Smooth muscle cell (in vitro differentiated cells): ENCODE measurements around the gene CYTH1. TPM values are rescaled to one million over a fixed set of nuclear protein-coding genes. Genes with fewer than 3 reads are reported as not detected.

Source experiments
- DNase-seq: peaks from one replicate; lab custom pipeline; 2025; ENCODE audit not compliant: unreplicated experiment; lab: John Stamatoyannopoulos, UW
- H2AFZ ChIP-seq: fragments of 200-600 bp; sonication (generic); 2 replicates; pipeline ENCODE4 v1.6.0; 2016; ENCODE audit warnings: antibody characterized with exemption, low read depth, mild to moderate bottlenecking
- H3F3A ChIP-seq: fragments of 200-600 bp; sonication (generic); 2 replicates; pipeline ENCODE4 v1.6.0; 2017; ENCODE audit warnings: antibody characterized with exemption, low read depth
- H3K27ac ChIP-seq: fragments of 200-600 bp; sonication (generic); 2 replicates; pipeline ENCODE4 v1.5.1; 2016; ENCODE audit warnings: low read depth, mild to moderate bottlenecking
- H3K27me3 ChIP-seq: fragments of 200-600 bp; sonication (generic); 2 replicates; pipeline ENCODE4 v1.6.1; 2016; ENCODE audit warnings: low read depth, mild to moderate bottlenecking
- H3K36me3 ChIP-seq: fragments of 200-600 bp; sonication (generic); 2 replicates; pipeline ENCODE4 v1.5.1; 2016; ENCODE audit warnings: low read depth
- H3K4me1 ChIP-seq: fragments of 200-600 bp; sonication (generic); 2 replicates; pipeline ENCODE4 v1.5.1; 2016; ENCODE audit warnings: low read depth
- H3K4me2 ChIP-seq: fragments of 200-600 bp; sonication (generic); 2 replicates; pipeline ENCODE4 v1.6.0; 2016; ENCODE audit warnings: mild to moderate bottlenecking
- H3K4me3 ChIP-seq: fragments of 200-600 bp; sonication (generic); 2 replicates; pipeline ENCODE4 v1.5.1; 2016; ENCODE audit warnings: mild to moderate bottlenecking
- H3K79me2 ChIP-seq: fragments of 200-600 bp; sonication (generic); 2 replicates; pipeline ENCODE4 v1.6.0; 2016; ENCODE audit warnings: low read depth, mild to moderate bottlenecking
- H3K9ac ChIP-seq: fragments of 200-600 bp; sonication (generic); 2 replicates; pipeline ENCODE4 v1.6.0; 2016; ENCODE audit warnings: low read depth
- H3K9me3 ChIP-seq: fragments of 200-600 bp; sonication (generic); replicated peaks from 2 replicates; pipeline ENCODE4 v1.5.1; 2016; ENCODE audit warnings: low read depth
- H4K20me1 ChIP-seq: fragments of 200-600 bp; sonication (generic); 2 replicates; pipeline ENCODE4 v1.6.0; 2016; ENCODE audit warnings: low read depth
- WGBS: methylation state at CpG from one replicate; pipeline ENCODE4 v1.1.7; 2016; ENCODE audit warnings: low lambda C conversion rate; 5-methylcytosine and 5-hydroxymethylcytosine counted together
- polyA plus RNA-seq: library from polyadenylated mRNA; unstranded; fragments of >200 nt; fragmentation: Nextera tagmentation; extraction: Ambion mirVana; gene quantifications from 2 replicates; pipeline ENCODE4 v1.2.1, GENCODE V29; 2016
- total RNA-seq: library from RNA; depleted of rRNA; stranded (reverse); fragments of >200 nt; gene quantifications from 2 replicates; pipeline ENCODE4 v1.2.3, GENCODE V29; 2014
- TF ChIP-seq, protein P1 (sequence below): fragments of 200-600 bp; sonication (generic); IDR thresholded peaks from 2 replicates; pipeline ENCODE4 v1.5.1; 2017; ENCODE audit warnings: borderline replicate concordance, mild to moderate bottlenecking, antibody characterized with exemption; ENCODE audit not compliant: insufficient read depth, poor library complexity, severe bottlenecking

Gene CYTH1
- total and polyA plus RNA-seq, 2 experiments from 2014 or later = 14.1 to 19.3 TPM

GRCh38 chr17:78826836-78827509 is 44.9 kb upstream of the CYTH1 start:
- TF ChIP-seq, protein P1, sequence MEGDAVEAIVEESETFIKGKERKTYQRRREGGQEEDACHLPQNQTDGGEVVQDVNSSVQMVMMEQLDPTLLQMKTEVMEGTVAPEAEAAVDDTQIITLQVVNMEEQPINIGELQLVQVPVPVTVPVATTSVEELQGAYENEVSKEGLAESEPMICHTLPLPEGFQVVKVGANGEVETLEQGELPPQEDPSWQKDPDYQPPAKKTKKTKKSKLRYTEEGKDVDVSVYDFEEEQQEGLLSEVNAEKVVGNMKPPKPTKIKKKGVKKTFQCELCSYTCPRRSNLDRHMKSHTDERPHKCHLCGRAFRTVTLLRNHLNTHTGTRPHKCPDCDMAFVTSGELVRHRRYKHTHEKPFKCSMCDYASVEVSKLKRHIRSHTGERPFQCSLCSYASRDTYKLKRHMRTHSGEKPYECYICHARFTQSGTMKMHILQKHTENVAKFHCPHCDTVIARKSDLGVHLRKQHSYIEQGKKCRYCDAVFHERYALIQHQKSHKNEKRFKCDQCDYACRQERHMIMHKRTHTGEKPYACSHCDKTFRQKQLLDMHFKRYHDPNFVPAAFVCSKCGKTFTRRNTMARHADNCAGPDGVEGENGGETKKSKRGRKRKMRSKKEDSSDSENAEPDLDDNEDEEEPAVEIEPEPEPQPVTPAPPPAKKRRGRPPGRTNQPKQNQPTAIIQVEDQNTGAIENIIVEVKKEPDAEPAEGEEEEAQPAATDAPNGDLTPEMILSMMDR = no peak
- Histone ChIP-seq H3K4me1 (no peaks in the 10 kb centered on the region), H3F3A (peaks cover 14% of the 10 kb centered on the region), H3K4me3 (no peak overlapping the region), H2AFZ (no peak overlapping the region), H3K4me2 (no peak overlapping the region), H3K9ac (no peak overlapping the region), H3K27ac (no peak overlapping the region), H4K20me1 (peaks cover 51% of the 10 kb centered on the region), H3K9me3 (no peaks in the 10 kb centered on the region), H3K79me2 (peaks cover 18% of the 10 kb centered on the region), H3K36me3 (peaks cover 6% of the 10 kb centered on the region), H3K27me3 (no peaks in the 10 kb centered on the region)
- WGBS = 98% methylated on average over 20 of the region's 21 CpGs
- DNase-seq = no peak

DNA sequence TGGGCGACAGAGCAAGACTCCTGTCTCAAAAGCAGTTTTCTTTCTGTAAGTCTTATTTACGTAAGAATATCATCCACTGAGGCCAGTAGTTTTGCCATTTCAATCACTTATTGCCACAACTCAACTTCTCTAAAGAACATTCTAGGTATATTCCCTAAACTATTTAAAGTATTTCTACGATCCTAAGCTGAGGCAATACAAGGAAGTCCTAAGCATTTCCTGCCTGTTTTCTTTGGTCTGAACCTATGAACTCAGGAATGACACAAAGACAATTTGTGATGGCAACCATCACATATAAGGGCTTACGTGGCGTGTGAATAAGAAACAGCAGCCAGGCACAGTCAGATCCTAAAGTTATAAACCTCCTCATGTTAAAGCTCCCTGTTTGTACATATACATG is 44.3 kb upstream of the CYTH1 start:
- no peak overlapping the region for H3K4me2 ChIP-seq
- 94% methylated on average over 5 of the region's 5 CpGs for WGBS
- peaks cover 14% of the 10 kb centered on the region for H3F3A ChIP-seq
- H3K4me1 ChIP-seq = no peaks in the 10 kb centered on the region
- H3K4me3 ChIP-seq = no peak overlapping the region
- H3K36me3 ChIP-seq = peaks cover 6% of the 10 kb centered on the region
- H2AFZ ChIP-seq = no peak overlapping the region
- no peak for DNase-seq
- TF ChIP-seq, protein P1 = no peak
- peaks cover 13% of the 10 kb centered on the region for H3K79me2 ChIP-seq
- H3K27me3 ChIP-seq = no peaks in the 10 kb centered on the region
- H3K9me3 ChIP-seq = no peaks in the 10 kb centered on the region
- no peak overlapping the region for H3K9ac ChIP-seq
- H3K27ac ChIP-seq = no peak overlapping the region
- H4K20me1 ChIP-seq = peaks cover 45% of the 10 kb centered on the region

DNA sequence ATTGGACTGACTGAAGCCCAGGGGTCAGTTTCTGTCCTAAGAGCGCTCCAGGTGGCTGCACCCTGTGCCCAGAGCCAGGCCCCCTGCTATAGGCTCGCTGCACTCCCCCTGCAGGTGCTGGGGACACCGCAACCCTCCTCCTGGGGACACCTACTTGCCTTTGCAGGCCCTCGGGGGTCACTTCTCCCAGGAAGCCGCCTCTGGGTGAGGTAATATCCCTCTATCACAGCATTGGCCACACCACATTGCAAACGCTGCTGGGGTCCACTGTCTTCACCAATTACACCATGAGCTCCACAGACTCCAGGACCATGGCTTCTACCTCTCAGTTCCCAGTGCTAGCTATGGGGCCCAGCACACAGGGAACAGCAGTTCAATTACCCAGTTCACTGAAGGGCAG is 43.6 kb upstream of the CYTH1 start:
- no peaks in the 10 kb centered on the region for H3K4me1 ChIP-seq
- no peak for DNase-seq
- TF ChIP-seq, protein P1 = no peak
- peaks cover 6% of the 10 kb centered on the region for H3K36me3 ChIP-seq
- H3K4me3 ChIP-seq = no peak overlapping the region
- H2AFZ ChIP-seq = no peak overlapping the region
- H3K9ac ChIP-seq = no peak overlapping the region
- H3K79me2 ChIP-seq = peaks cover 8% of the 10 kb centered on the region
- 98% methylated on average over 6 of the region's 6 CpGs for WGBS
- H3K4me2 ChIP-seq = no peak overlapping the region
- no peak overlapping the region for H3K27ac ChIP-seq
- no peaks in the 10 kb centered on the region for H3K27me3 ChIP-seq
- H4K20me1 ChIP-seq = peaks cover 40% of the 10 kb centered on the region
- no peaks in the 10 kb centered on the region for H3K9me3 ChIP-seq
- peaks cover 14% of the 10 kb centered on the region for H3F3A ChIP-seq

GRCh38 chr17:78824240-78824639 is 42.2 kb upstream of the CYTH1 start:
- Histone ChIP-seq H2AFZ (no peak overlapping the region), H3K9ac (no peak overlapping the region), H3F3A (peaks cover 14% of the 10 kb centered on the region), H3K4me1 (no peaks in the 10 kb centered on the region), H3K27me3 (no peaks in the 10 kb centered on the region), H3K27ac (no peak overlapping the region), H3K4me2 (no peak overlapping the region), H4K20me1 (peaks cover 26% of the 10 kb centered on the region), H3K9me3 (no peaks in the 10 kb centered on the region), H3K4me3 (no peak overlapping the region), H3K79me2 (no peaks in the 10 kb centered on the region), H3K36me3 (peaks cover 11% of the 10 kb centered on the region)
- no peak for DNase-seq
- TF ChIP-seq, protein P1 = no peak
- 95% methylated on average over 7 of the region's 7 CpGs for WGBS
